Stimulated activated CD8-positive, alpha-beta memory T cell treated with anti-CD3 and anti-CD28 coated beads, Interleukin-12 subunit alpha, Interleukin-12 subunit beta, amount 100 ng/mL, for 4 hours (primary cell): ENCODE data around the gene OTOGL.
"Not testable (repeated sequence)": the region's sequence is repeated elsewhere in the genome, so short reads cannot be mapped to it uniquely, and the experiment has no call there.

ENCODE experiments used
- DNase-seq: peaks from one replicate; pipeline ENCODE4 v3.0.0-alpha.2; 2020; ENCODE audit warnings: low read depth

The OTOGL gene

GRCh38 chr12:80282226-80282625, 182.9 kb downstream of the OTOGL start:
- DNase-seq = no peak

- DNase-seq = no peak
These were observed 183.4 kb downstream of the OTOGL start for GRCh38 chr12:80282761-80283160.

GRCh38 chr12:80291108-80291754, 191.9 kb downstream of the OTOGL start:
- DNase-seq = no peak

- DNase-seq = no peak
These were observed 194.0 kb downstream of the OTOGL start for GRCh38 chr12:80293347-80293746.

GRCh38 chr12:80293759-80294158, 194.4 kb downstream of the OTOGL start:
- no peak for DNase-seq

- DNase-seq = no peak
These were observed 199.9 kb downstream of the OTOGL start for GRCh38 chr12:80299219-80299618.

GRCh38 chr12:80299976-80300375, 200.6 kb downstream of the OTOGL start:
- no peak for DNase-seq

- DNase-seq = not testable (repeated sequence)
These were observed 208.1 kb downstream of the OTOGL start for GRCh38 chr12:80307436-80307835.

GRCh38 chr12:80313209-80313608, 213.9 kb downstream of the OTOGL start:
- no peak for DNase-seq

GRCh38 chr12:80314741-80315140, 215.4 kb downstream of the OTOGL start:
- no peak for DNase-seq

- DNase-seq = no peak
These were observed 216.9 kb downstream of the OTOGL start for GRCh38 chr12:80316222-80316621.

- DNase-seq = no peak
These were observed 218.0 kb downstream of the OTOGL start for GRCh38 chr12:80317307-80317706.

- no peak for DNase-seq
These were observed 218.6 kb downstream of the OTOGL start for GRCh38 chr12:80317899-80318298.

GRCh38 chr12:80320121-80320678, 220.9 kb downstream of the OTOGL start:
- DNase-seq = no peak

GRCh38 chr12:80321653-80322052, 222.3 kb downstream of the OTOGL start:
- no peak for DNase-seq

- DNase-seq = no peak
These were observed 226.0 kb downstream of the OTOGL start for GRCh38 chr12:80325167-80325959.

GRCh38 chr12:80332827-80333226, 233.5 kb downstream of the OTOGL start:
- DNase-seq = no peak

GRCh38 chr12:80352474-80352873, 253.1 kb downstream of the OTOGL start:
- DNase-seq = no peak

- no peak for DNase-seq
These were observed 253.9 kb downstream of the OTOGL start for GRCh38 chr12:80353254-80353653.

GRCh38 chr12:80356097-80356496, 256.8 kb downstream of the OTOGL start:
- no peak for DNase-seq

GRCh38 chr12:80359703-80360102, 260.4 kb downstream of the OTOGL start:
- DNase-seq = no peak

GRCh38 chr12:80364056-80364455, 264.7 kb downstream of the OTOGL start:
- no peak for DNase-seq

GRCh38 chr12:80373666-80374065, 274.3 kb downstream of the OTOGL start:
- DNase-seq = no peak
